HEK293 (cell line): Measurements from ENCODE around the gene ZNF335.

Source experiments
- CTCF ChIA-PET: fragments of 350-600 bp; formaldehyde crosslinking; extraction: SDS; loops from one replicate; lab custom pipeline; 2021; ENCODE audit warnings: antibody characterized with exemption; lab: Yijun Ruan, JAX
- POLR2A ChIA-PET: fragments of 300-600 bp; formaldehyde crosslinking; extraction: SDS; loops from one replicate; lab custom pipeline; 2020; ENCODE audit warnings: antibody characterized with exemption, inconsistent platforms; lab: Yijun Ruan, JAX
- H3K27ac ChIP-seq: fragments of 200-500 bp; sonication (Bioruptor generic); 2 replicates; pipeline ENCODE4 v1.5.1; 2014; ENCODE audit warnings: low read depth, low read length, control low read depth, inconsistent platforms; ENCODE audit errors: extremely low read depth
- H3K36me3 ChIP-seq, 2 experiments: fragments of 200-500 bp in 1 of 2; sonication (Bioruptor generic) in 1 of 2; 1 replicate in 1 of 2; 2 replicates in 1 of 2; pipeline ENCODE4 v1.5.1; 2014 to 2017; ENCODE audit warnings: inconsistent platforms in 2 of 2, low read length in 2 of 2; ENCODE audit not compliant: control insufficient read depth in 2 of 2, insufficient read depth in 1 of 2
- H3K4me1 ChIP-seq: fragments of 200-500 bp; sonication (Bioruptor generic); 2 replicates; pipeline ENCODE4 v1.5.1; 2014; ENCODE audit warnings: mild to moderate bottlenecking, low read length, inconsistent platforms; ENCODE audit not compliant: control insufficient read depth, insufficient read depth
- H3K4me3 ChIP-seq: 2 replicates; pipeline ENCODE4 v1.5.1; 2011; ENCODE audit warnings: low read depth, mild to moderate bottlenecking, control low read depth, low read length, moderate library complexity
- H3K9me3 ChIP-seq: fragments of 200-500 bp; sonication (Bioruptor generic); 2 replicates; pipeline ENCODE4 v1.5.1; 2014; ENCODE audit warnings: low read depth, low read length, inconsistent platforms; ENCODE audit not compliant: control insufficient read depth, insufficient read depth
- FEZF1 ChIP-seq: fragments of 450-650 bp; formaldehyde crosslinking; IDR thresholded peaks from 2 replicates; pipeline ENCODE4 v1.5.1; 2016; ENCODE audit warnings: missing biosample characterization, missing genetic modification characterization
- MZF1 ChIP-seq: fragments of 450-650 bp; formaldehyde crosslinking; IDR thresholded peaks from 2 replicates; pipeline ENCODE4 v1.5.1; 2017; ENCODE audit warnings: missing biosample characterization, missing genetic modification characterization, borderline replicate concordance
- OSR2 ChIP-seq: fragments of 450-650 bp; formaldehyde crosslinking; IDR thresholded peaks from 2 replicates; pipeline ENCODE4 v1.5.1; 2016; ENCODE audit warnings: missing biosample characterization, missing genetic modification characterization
- SCRT2 ChIP-seq: fragments of 450-650 bp; formaldehyde crosslinking; IDR thresholded peaks from 2 replicates; pipeline ENCODE4 v1.5.1; 2016; ENCODE audit warnings: missing biosample characterization, missing genetic modification characterization
- TCF7L2 ChIP-seq: IDR thresholded peaks from 2 replicates; pipeline ENCODE4 v1.6.1; 2011; ENCODE audit warnings: low read depth, mild to moderate bottlenecking, inconsistent platforms, low read length, moderate library complexity, borderline replicate concordance
- ZFHX2 ChIP-seq: fragments of 450-650 bp; formaldehyde crosslinking; conservative IDR thresholded peaks from 2 replicates; pipeline ENCODE4 v1.5.1; 2016; ENCODE audit warnings: missing biosample characterization, missing genetic modification characterization
- ZNF114 ChIP-seq: fragments of 450-650 bp; formaldehyde crosslinking; IDR thresholded peaks from 2 replicates; pipeline ENCODE4 v1.5.0; 2017; ENCODE audit warnings: missing biosample characterization, missing genetic modification characterization
- ZNF174 ChIP-seq: fragments of 450-650 bp; formaldehyde crosslinking; IDR thresholded peaks from 2 replicates; pipeline ENCODE4 v1.5.0; 2017; ENCODE audit warnings: missing biosample characterization, mild to moderate bottlenecking, missing genetic modification characterization
- ZNF324 ChIP-seq: fragments of 450-650 bp; formaldehyde crosslinking; IDR thresholded peaks from 2 replicates; pipeline ENCODE4 v1.5.1; 2016; ENCODE audit warnings: missing biosample characterization, missing genetic modification characterization
- ZNF366 ChIP-seq: fragments of 450-650 bp; formaldehyde crosslinking; conservative IDR thresholded peaks from 2 replicates; pipeline ENCODE4 v1.5.1; 2016; ENCODE audit warnings: missing biosample characterization, missing genetic modification characterization
- ZNF37A ChIP-seq: fragments of 450-650 bp; IDR thresholded peaks from 2 replicates; pipeline ENCODE4 v1.5.1; 2018; ENCODE audit warnings: missing biosample characterization, missing genetic modification characterization
- ZNF416 ChIP-seq: fragments of 450-650 bp; formaldehyde crosslinking; IDR thresholded peaks from 2 replicates; pipeline ENCODE4 v1.5.1; 2016; ENCODE audit warnings: missing biosample characterization, missing genetic modification characterization
- ZNF513 ChIP-seq: fragments of 450-650 bp; IDR thresholded peaks from 2 replicates; pipeline ENCODE4 v1.5.1; 2018; ENCODE audit warnings: missing biosample characterization, missing genetic modification characterization
- ZNF555 ChIP-seq: fragments of 450-650 bp; formaldehyde crosslinking; conservative IDR thresholded peaks from 2 replicates; pipeline ENCODE4 v1.5.1; 2017; ENCODE audit warnings: missing biosample characterization, mild to moderate bottlenecking, missing genetic modification characterization, inconsistent platforms
- ZNF600 ChIP-seq: fragments of 450-650 bp; formaldehyde crosslinking; IDR thresholded peaks from 2 replicates; pipeline ENCODE4 v1.5.1; 2016; ENCODE audit warnings: missing biosample characterization, missing genetic modification characterization
- ZNF701 ChIP-seq: fragments of 450-650 bp; formaldehyde crosslinking; IDR thresholded peaks from 2 replicates; pipeline ENCODE4 v1.5.1; 2016; ENCODE audit warnings: missing biosample characterization, missing genetic modification characterization
- ZNF707 ChIP-seq: fragments of 450-650 bp; formaldehyde crosslinking; IDR thresholded peaks from 2 replicates; pipeline ENCODE4 v1.5.1; 2016; ENCODE audit warnings: missing biosample characterization, missing genetic modification characterization
- ZXDB ChIP-seq: fragments of 450-650 bp; formaldehyde crosslinking; IDR thresholded peaks from 2 replicates; pipeline ENCODE4 v1.5.1; 2016; ENCODE audit warnings: missing biosample characterization, missing genetic modification characterization
- TF ChIP-seq, protein P1 (sequence below): fragments of 450-650 bp; formaldehyde crosslinking; optimal IDR thresholded peaks from 2 replicates; pipeline ENCODE3; 2016; ENCODE audit warnings: missing biosample characterization, mild to moderate bottlenecking, missing genetic modification characterization
- TF ChIP-seq, protein P2 (sequence below): fragments of 450-650 bp; formaldehyde crosslinking; IDR thresholded peaks from 2 replicates; pipeline ENCODE4 v1.5.1; 2017; ENCODE audit warnings: missing biosample characterization, missing genetic modification characterization

Gene ZNF335

DNA sequence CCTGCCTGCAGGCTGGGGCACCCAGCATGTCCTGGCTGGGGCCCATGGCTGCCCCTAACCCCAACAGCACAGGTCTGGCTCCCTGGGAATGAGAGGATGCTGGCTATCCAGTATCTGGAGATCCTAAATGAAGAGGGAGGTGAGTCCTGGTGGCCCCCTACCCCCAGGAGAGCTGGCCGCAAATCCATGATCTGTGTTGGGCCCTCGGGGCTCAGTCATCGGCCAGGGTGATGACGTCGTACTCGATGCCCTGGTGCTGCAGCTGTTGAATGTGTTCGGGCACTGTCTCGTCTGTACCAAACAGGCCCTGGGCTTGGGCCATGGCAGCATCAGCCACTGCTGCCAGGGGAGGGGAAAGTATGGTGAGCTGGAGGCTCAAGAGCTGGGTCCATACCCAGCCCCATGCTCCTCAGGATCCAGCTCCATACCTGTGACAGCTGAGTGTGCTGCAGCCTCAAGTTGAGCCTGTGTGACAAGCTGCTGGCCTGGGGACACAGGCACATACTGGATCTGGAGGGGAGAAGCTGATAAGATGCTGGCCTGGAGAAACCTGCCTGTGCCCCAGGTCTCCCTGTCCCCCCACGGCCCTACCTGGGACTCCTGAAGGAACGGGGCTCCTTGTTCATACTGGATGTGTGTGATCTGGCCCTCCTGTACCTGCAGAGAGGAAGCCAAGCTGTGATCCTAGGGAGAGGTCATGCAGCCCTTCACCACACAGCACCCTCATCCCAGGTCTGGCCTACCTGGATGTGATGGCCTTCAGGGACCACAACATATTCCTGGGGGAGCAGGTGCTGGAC lies 23.1 kb downstream of the ZNF335 start:
- peaks cover 0 to 100% of the 10 kb centered on the region in 2 experiments; a peak in 1 of 3 replicates for H3K36me3 ChIP-seq
- H3K4me3 ChIP-seq = no peak overlapping the region
- no peak for TF ChIP-seq ZNF416 (tag by site-specific recombination)
- TF ChIP-seq ZNF701 = no peak
- peak; percentile 77 for TF ChIP-seq ZNF600 (tag by site-specific recombination)
- no peak for TF ChIP-seq ZNF555 (tag by site-specific recombination)
- no peak for TF ChIP-seq ZNF707 (tag by site-specific recombination)
- no peak for TF ChIP-seq ZNF114 (tag by site-specific recombination)
- no peak for TF ChIP-seq FEZF1
- TF ChIP-seq, all 188 proteins: peak for 1
- ChIA-PET CTCF (interaction anchor here (1.2 to 1.8 kb wide), 3 partner anchors 14 to 150 kb away, joined by 3 to 8 read pairs (median 4); no protein-coding TSS in a partner anchor), POLR2A (interaction anchor here (0.5 to 3.8 kb wide), 7 partner anchors 9 to 135 kb away, joined by 3 to 28 read pairs (median 5); partner anchors contain the start of gene PCIF1)
- H3K4me1 ChIP-seq = no peaks in the 10 kb centered on the region
- H3K27ac ChIP-seq = no peak overlapping the region
- H3K9me3 ChIP-seq = no peaks in the 10 kb centered on the region

DNA sequence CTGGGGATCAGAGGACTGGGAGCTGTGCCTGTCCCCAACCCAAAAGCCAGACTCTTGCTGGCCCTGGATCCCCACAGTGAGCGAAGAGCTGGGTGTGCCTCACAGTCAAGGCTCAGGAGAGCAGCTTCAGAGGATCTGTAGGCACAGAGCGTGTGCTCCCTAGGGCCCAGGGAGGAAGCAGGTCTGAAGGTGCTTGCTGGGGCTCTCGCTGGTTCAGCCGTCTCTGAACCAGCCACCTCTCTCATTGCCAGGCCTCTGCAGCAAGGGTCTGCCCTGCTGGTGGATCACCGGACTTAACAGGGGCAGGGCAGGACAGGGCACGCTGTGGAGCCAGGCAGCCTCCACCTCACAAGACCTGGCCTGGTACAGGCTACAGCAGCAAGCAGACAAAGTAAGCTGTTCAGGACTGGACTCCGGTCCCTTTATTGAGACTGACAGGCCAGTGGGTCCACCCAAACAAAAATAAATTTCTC lies 23.7 kb downstream of the ZNF335 start:
- peaks cover 0 to 100% of the 10 kb centered on the region in 2 experiments; a peak in 1 of 3 replicates for H3K36me3 ChIP-seq
- POLR2A ChIA-PET = interaction anchor here (0.5 to 3.8 kb wide), 6 partner anchors 9 to 134 kb away, joined by 3 to 28 read pairs (median 6); partner anchors contain the start of gene PCIF1
- H3K27ac ChIP-seq = no peak overlapping the region
- H3K9me3 ChIP-seq = no peaks in the 10 kb centered on the region
- no peak overlapping the region for H3K4me3 ChIP-seq
- no peaks in the 10 kb centered on the region for H3K4me1 ChIP-seq
- TF ChIP-seq ZNF600 (tag by site-specific recombination) (0 out of 2 replicates have a peak, but pooled peaks have one; percentile 9), OSR2 (tag by site-specific recombination) (no peak)
- CTCF ChIA-PET = interaction anchor here (1.2 to 1.8 kb wide), 2 partner anchors 38 to 149 kb away, joined by 4 to 8 read pairs; no protein-coding TSS in a partner anchor

DNA sequence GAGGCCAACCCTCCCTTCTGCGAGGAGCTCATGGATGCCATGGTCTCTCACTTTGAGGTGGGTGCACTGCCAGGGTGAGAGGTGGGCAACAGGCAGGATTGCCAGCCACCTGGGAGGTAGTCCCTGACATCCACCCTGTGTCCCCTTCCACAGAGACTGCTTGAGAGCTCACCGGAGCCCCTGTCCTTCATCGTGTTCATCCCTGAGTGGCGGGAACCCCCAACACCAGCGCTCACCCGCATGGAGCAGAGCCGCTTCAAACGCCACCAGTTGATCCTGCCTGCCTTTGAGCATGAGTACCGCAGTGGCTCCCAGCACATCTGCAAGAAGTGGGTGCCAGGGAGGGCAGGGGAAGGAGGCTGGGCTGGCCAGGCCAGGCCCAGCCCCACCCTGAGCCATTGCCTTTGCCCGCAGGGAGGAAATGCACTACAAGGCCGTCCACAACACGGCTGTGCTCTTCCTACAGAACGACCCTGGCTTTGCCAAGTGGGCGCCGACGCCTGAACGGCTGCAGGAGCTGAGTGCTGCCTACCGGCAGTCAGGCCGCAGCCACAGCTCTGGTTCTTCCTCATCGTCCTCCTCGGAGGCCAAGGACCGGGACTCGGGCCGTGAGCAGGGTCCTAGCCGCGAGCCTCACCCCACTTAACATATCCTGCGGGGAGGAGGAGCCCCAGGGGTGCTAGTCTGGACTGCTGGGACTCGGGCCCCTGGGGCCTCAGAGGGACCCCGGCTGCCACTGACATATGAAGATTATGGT lies 24.7 kb downstream of the ZNF335 start:
- Histone ChIP-seq H3K27ac (no peak overlapping the region), H3K9me3 (no peaks in the 10 kb centered on the region), H3K4me1 (no peaks in the 10 kb centered on the region), H3K4me3 (no peak overlapping the region), H3K36me3 (peaks cover 0 to 98% of the 10 kb centered on the region in 2 experiments; a peak in 2 of 3 replicates)
- ChIA-PET POLR2A (interaction anchor here (3.8 kb wide), 1 partner anchor 13 kb away, joined by 28 read pairs; the partner anchor contains the start of gene PCIF1), CTCF (no interaction called here)
- TF ChIP-seq SCRT2 (tag by site-specific recombination) (peak; percentile 70), ZNF174 (tag by site-specific recombination) (no peak), ZXDB (no peak)
- TF ChIP-seq, all 188 proteins: peak for 1

DNA sequence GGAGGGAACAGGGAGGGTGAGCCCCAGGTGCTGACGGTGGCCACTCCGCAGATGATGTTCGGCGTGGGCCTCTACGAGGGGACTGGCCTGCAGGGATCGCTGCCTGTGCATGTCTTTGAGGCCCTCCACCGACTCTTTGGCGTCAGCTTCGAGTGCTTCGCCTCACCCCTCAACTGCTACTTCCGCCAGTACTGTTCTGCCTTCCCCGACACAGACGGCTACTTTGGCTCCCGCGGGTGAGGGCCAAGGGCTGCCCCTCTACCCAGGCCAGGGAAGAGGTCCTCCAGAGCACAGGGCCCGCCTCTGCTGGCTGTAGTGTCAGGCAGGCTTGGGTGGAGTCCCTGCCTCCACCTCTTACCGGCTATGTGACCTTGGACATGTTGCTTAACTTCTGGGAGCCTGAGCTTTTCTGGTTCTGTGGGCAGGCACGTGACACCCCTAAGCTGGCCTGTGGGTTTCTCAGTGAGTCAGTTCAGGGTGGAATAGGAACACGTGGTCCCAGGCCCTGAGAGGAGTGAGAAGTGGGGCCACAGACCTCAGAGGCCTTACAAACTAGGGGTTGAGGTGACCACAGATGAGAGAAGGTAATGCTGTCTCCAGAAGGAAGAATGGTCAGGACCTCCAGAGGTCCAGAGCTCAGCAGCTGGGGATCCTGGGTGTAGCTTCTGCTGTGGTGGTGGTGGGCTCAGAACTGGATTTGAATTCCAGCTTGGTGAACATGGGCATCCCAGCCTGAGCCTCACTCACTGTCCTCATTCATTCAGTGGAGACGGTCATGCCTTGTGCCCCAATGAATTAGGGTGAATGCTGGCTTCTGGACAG lies 25.6 kb downstream of the ZNF335 start:
- peaks cover 4 to 89% of the 10 kb centered on the region in 2 experiments; a peak in 2 of 3 replicates for H3K36me3 ChIP-seq
- TF ChIP-seq ZNF366 (tag by site-specific recombination) (no peak), ZNF324 (no peak), MZF1 (tag by site-specific recombination) (no peak), ZNF513 (tag by site-specific recombination) (no peak), TCF7L2 (no peak), ZFHX2 (tag by site-specific recombination) (no peak), ZNF37A (tag by site-specific recombination) (no peak)
- TF ChIP-seq, protein P1, sequence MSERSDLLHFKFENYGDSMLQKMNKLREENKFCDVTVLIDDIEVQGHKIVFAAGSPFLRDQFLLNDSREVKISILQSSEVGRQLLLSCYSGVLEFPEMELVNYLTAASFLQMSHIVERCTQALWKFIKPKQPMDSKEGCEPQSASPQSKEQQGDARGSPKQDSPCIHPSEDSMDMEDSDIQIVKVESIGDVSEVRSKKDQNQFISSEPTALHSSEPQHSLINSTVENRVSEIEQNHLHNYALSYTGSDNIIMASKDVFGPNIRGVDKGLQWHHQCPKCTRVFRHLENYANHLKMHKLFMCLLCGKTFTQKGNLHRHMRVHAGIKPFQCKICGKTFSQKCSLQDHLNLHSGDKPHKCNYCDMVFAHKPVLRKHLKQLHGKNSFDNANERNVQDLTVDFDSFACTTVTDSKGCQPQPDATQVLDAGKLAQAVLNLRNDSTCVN = no peak
- TF ChIP-seq, protein P2, sequence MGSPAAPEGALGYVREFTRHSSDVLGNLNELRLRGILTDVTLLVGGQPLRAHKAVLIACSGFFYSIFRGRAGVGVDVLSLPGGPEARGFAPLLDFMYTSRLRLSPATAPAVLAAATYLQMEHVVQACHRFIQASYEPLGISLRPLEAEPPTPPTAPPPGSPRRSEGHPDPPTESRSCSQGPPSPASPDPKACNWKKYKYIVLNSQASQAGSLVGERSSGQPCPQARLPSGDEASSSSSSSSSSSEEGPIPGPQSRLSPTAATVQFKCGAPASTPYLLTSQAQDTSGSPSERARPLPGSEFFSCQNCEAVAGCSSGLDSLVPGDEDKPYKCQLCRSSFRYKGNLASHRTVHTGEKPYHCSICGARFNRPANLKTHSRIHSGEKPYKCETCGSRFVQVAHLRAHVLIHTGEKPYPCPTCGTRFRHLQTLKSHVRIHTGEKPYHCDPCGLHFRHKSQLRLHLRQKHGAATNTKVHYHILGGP (tag by site-specific recombination) = no peak

More for the DNA sequence above, 25.6 kb downstream of the ZNF335 start:
- Histone ChIP-seq H3K27ac (no peak overlapping the region), H3K9me3 (no peaks in the 10 kb centered on the region), H3K4me3 (no peak overlapping the region), H3K4me1 (no peaks in the 10 kb centered on the region)
- CTCF ChIA-PET = no interaction called here
- POLR2A ChIA-PET = interaction anchor here (0.5 to 3.8 kb wide), 3 partner anchors 10 to 13 kb away, joined by 3 to 28 read pairs (median 6); partner anchors contain the start of gene PCIF1
